Hematopoietic multipotent progenitor cell treated with erythropoietin and hydrocortisone succinate and interleukin-3 and kit ligand, for 17 days (in vitro differentiated cells): Measurements from ENCODE around the gene F9.
"Not testable (repeated sequence)": the region's sequence is repeated elsewhere in the genome, so short reads cannot be mapped to it uniquely, and the experiment has no call there.

Source experiments
- DNase-seq: peaks from one replicate; pipeline ENCODE4 v3.0.0-alpha.2; 2015; ENCODE audit warnings: low spot score

F9 gene

DNA sequence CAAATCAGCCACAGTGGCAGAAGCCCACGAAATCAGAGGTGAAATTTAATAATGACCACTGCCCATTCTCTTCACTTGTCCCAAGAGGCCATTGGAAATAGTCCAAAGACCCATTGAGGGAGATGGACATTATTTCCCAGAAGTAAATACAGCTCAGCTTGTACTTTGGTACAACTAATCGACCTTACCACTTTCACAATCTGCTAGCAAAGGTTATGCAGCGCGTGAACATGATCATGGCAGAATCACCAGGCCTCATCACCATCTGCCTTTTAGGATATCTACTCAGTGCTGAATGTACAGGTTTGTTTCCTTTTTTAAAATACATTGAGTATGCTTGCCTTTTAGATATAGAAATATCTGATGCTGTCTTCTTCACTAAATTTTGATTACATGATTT lies at the start of gene F9:
TSS of gene F9 (plus strand) at position 190 of the 400 bp plus-strand sequence. CDS start at position 216, 26 bp downstream.
- DNase-seq: no peak

DNA sequence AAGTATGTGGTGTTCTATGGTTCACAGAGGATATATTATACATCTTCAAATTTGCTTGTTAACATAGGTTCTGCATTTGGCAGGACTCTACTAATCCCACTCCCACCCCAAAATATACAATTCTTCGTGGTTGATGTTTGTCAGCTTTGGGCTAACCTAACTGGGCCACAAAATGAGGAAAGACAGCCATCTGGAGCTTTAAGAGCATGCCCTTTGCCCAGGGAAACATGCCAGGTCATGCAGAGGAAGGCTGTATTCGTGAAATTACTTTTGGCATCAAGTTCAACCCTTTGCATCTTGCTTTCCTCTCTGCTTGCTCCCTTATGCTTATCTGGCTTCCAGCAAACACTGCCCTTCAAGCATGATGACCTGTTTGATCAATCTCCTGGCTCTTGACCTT lies 46.8 kb upstream of the F9 start:
- DNase-seq: no peak

DNA sequence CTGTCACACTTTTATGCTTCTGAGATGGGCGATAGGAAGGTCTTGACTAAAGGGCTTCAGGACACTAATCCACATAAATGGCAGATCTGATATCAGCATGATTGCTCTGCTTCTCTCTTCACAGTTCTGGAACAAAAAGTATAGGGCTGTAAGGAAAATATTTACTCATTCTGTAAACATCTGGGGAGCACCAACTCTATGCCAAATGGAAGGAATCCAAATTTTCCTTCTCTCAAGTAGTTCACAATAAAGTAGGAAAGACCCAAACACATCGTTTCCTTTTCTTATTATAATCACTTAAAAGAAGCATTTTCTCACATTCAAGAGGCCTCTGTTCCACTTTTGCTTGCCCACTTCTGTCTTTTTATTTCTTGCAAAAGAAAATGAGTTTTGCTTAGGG lies 45.9 kb upstream of the F9 start:
- no peak for DNase-seq

DNA sequence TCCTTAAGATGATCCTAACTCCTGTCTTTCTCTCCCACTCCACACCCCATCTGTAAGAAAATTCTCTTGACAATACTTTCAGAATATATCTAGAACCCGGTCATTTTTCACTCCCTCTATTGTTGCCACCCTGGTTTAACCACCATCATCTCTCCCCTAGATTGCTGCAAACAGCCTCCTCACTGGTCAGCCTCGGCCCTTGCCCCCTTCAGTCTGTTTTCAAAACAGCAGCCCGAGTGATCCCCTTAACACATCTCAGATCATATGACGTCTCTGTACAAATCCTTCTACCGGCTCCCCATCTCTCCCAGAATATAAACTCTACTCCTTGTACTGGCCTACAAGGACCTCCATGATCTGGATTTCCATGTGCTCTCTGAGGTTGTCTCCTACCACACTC lies 35.2 kb upstream of the F9 start:
- DNase-seq: no peak

DNA sequence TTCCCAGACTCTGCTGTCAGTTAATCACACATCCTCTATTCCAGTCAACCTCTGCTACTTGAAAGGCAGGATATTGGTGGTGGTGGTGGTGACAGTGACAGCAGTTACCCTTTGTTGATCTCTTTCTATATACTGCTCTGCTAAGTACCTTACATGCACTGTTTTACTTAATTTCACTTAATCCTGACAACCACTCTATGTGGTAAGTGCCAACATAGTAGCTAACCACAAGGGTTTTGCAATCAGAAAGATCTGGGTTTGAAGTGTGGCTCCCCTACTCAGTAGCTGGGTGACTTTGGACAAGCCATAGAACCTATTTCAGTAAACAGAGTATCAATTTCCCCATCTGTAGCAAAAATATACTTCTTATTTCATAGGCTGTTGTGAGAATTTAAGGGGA lies 24.2 kb upstream of the F9 start:
- DNase-seq: no peak

DNA sequence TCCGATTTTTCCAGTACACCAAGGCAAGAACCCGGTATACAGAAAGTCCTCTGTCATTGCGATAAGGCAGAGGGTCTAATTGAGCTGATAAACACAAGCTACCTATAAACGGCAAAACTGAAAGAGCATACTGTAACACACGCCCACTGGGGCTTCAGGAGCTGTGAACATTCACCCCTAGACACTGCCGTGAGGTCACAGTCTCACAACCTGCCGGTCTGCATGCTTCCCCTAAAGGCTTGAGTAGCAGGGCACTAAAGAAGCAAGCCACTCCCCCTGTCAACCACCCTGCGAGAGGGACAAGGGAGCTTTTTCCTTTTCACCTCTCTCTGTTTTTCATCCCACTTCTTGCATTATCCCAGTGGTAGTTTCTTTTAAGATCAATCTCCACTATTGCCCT lies 22.4 kb upstream of the F9 start:
- no peak for DNase-seq

DNA sequence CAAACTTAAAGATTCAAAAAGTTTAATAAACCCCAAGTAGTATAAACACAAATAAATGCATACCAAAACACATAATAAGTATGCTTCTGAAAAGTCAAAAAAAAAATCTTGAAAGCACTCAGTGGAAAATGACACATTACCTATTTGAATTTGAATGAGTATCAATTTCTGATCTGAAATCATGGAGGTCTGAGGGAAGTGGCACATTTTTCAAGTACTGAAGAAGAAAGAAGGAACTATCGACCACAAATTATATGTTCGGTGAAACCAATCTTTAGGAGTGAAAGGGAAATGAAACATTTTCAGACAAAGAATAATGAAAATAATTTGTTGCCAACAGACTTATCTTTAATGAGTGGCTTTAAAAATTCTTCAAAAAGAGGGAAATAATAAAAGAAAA lies 12.1 kb upstream of the F9 start:
- no peak for DNase-seq

DNA sequence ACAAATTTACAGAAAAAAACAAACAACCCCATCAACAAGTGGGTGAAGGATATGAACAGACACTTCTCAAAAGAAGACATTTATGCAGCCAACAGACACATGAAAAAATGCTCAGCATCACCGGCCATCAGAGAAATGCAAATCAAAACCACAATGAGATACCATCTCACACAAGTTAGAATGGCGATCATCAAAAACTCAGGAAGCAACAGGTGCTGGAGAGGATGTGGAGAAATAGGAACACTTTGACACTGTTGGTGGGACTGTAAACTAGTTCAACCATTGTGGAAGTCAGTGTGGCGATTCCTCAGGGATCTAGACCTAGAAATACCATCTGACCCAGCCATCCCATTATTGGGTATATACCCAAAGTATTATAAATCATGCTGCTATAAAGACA lies 1.7 kb upstream of the F9 start:
- not testable (repeated sequence) for DNase-seq

DNA sequence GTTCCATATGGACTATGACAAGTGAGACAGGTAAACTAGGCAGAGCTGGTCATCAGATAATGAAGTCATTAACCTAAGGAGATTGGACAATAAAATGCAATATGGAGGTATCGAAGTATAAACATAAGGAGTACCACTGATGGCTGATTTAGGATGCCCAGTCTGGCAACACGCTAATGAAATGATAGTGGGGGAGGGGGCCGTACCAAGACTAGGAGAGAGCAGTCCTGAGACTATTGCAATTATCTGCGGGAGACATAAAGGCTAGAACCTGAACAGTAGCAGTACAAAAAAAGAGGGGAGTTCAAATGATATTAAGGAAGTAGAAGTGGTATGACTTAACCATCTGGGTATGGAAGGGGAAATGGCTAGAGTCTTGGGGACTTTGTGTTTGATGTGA lies 2.3 kb downstream of the F9 start:
- DNase-seq: no peak

DNA sequence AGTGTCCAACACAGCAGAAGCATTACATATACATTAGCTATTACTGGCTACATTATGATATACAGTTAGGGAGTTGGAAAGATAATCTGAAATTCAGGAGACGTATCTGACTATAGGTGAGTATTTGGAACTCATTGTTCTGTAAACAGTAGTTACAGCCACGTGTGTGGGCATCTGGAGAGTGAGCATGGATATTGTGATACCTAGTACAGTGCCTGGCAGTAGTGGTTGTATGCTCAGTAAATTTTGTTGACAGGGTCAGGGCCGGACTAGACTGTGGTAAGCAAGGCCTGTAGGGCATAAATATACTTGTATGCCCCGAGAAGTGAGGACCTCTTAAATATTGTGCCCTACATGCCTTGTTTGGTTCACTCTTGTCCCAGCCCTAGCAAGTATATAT lies 2.9 kb downstream of the F9 start:
- no peak for DNase-seq

DNA sequence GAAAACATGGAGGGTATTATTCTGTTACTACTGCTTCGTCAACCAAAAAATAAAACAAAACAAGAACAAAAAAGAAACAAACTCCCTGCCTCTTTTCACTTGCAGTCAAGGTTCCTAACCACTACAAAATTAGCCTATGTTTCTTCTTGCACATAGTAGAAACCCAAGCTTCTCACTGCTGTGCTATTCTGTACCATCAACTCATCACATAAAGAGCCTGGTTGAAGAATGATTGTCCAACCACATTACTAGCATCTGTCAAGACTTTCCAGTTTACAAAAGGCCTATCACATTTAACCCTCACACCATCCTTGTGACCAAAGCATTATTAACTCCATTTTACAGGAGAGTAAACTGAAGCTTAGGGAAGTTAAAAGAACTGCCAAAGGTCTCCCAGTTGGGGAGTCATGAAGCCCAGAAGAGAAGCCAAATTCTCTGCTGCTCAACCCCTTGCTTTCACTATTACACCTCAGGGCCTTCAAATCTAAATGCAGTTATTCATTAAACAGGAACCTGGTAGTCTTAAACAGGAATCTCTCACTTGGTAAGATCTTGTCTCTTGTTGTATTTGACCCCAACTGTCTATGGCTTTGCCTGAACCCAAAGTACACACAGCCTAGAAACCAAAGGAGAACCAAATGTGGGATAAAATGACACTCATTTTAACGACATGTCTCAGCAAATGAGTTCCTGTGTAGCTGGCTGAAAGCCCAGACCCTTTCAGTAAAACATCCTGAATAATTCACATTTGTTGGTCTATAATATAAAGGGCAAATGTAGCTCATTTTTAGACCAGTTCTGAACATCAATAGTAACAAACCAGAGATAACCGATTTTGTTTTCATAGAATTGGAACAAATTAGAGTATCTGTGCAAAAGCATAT lies 8.6 kb downstream of the F9 start:
- no peak for DNase-seq

DNA sequence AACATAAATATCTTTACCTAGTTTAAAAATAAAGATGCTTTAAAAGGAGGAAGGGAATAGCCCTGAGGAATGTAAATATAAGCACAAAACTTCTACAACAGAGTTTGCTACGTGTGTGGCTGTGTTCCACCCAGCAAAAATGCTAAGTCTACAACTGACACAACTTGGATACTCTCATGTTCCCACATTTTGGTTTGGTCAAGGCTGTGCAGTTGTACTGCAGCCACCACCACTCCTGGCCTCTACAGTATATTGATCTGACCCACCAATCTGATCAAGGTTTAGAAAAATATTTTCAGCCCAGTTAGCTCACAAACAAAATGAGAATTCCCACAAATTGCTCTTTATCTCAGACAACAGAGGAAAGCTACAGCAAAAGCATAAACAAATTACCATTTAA lies 12.1 kb downstream of the F9 start:
- no peak for DNase-seq

DNA sequence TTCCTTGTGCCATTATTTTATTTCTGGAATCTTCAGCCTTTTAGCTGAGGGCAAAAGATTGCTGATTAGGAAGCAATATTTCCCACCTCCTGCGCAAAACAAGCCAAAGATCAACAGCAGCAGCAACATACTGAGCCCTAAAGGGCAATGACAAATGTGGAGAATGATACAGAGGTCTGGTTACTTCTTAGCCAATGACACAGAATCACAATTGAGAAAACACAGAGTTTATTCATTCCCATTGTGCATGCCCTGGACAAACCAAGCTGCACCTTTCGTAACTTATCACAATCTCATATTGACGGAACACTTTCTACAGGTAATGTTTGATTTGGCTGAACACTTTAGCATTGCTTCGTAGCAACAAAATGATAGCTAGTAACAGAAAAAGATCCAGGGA lies 13.4 kb downstream of the F9 start:
- no peak for DNase-seq

DNA sequence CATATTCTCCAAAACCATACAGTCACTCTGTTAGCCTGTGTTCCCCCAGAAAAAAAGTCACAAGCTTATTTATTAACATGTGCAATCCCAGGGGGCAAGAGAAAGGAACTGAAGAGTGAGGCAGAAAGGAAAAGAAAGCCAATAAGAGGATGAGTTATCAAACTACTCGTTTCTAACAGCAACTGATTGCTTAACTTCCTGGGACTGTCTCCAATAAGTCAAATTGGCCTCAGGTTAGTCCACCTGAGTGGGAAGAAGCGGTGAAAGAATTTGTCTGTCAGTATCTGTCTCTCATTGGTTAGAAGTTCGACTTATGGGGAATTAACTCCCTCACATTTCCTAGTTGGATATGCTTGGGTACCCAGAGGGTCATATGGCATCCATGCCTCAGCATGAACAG lies 14.1 kb downstream of the F9 start:
- no peak for DNase-seq

DNA sequence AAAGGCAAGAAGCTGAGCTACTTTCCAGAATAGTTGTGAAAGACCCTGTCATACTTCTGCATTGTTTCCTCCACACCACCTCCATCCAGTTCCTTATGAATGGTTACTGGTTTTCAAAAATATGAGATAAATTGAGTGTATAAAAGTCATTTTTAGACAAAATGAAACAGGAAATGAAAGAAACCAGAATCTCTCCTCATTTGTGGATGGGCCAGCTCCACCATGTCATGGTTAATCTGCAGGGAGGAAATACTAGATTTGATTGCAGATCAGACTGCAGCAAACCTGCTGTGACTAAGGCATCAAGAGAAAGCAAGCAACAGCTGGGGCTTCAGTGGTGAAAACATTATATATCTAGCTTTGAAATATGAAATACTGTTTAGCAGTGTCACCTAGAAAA lies 23.8 kb downstream of the F9 start:
- no peak for DNase-seq

DNA sequence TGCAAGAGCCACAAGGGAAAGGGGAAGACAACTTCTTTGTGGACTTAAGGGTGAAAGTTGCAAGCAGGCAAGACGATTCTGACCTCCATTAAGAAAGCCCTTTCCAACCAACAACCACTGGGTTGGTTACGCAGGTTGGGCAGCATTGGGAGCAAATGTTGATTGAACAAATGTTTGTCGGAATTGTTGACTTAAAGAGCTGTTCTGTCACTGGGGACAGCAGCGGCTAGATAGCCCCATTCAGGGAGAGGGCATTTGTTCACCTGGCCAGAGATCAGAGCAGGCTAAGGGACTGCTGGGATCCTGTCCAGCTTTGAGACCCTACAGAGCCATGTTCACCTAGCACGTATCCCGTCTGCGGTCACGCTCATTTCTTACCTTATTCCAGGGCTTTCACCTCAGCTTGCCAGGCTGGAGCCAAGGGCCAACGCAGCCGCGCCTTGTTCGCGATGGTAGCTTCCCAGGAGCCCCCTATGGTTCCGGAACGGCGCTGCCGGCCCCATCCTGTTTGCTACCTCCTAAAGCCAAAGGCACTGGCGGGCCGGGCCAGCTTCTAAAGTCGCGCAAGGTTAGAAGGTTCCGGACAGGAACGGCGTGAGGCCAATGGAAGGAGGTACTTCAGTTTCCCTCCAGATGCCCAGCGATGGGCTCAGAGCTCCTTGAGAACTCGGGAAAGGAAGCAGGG lies 24.6 kb downstream of the F9 start:
- DNase-seq: no peak

DNA sequence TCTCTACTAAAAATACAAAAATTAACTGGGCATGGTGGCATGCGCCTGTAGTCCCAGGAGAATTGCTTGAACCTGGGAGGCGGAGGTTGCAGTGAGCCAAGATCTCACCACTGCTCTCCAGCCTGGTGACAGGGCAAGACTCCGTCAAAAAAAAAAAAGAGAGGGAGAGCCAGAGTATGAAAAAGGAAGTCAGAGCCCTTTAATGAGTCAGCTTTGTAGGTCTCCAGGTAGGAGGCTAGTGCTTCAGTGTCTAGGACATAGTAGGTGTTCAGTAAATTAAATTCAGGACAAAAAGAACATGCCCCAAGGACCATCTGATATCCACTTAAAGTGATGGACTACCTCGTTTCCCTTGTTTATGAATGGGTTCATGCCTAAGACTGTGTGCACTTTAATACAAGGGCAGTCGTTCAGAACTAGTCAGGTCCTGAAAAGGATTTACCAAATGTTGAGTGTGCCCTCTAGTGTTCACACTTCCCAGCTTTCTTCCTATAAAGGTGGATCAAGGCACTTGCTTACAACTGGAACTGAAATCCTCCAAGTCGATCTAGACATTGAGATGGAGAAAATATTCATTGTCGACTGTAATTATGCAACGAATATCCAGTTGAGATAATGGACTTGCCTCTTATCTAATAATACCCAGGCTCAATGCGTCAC lies 29.0 kb downstream of the F9 start:
- no peak for DNase-seq

DNA sequence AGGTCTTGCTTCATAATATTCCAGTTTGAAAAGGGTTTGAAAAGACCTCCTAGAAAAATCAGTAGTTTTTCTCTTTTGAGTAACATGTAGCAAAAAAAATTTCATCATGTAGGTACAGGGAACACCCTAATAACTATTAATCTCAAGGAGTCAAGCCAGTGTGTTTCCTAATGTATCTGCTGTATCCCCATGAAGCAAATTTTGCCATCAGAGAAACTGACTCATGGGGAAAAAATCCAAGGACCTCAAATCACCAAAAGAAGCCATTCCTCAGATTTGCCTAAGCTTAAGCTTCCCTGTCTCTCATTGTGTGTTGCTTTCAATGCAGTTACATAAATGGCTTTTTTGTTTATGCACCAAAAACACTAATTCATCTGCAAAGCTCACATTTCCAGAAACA lies 29.7 kb downstream of the F9 start:
- no peak for DNase-seq

DNA sequence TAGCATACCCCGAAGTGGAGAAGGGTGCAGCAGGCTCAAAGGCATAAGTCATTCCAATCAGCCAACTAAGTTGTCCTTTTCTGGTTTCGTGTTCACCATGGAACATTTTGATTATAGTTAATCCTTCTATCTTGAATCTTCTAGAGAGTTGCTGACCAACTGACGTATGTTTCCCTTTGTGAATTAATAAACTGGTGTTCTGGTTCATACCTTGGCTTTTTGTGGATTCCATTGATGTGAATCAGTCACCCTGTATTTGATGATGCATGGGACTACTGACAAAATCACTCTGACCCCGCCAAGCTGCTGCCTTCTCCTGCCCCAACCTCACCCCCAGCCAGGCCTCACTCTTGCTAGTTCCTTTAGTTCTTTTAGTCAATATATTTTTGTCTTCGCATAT lies 32.7 kb downstream of the F9 start:
- no peak for DNase-seq

DNA sequence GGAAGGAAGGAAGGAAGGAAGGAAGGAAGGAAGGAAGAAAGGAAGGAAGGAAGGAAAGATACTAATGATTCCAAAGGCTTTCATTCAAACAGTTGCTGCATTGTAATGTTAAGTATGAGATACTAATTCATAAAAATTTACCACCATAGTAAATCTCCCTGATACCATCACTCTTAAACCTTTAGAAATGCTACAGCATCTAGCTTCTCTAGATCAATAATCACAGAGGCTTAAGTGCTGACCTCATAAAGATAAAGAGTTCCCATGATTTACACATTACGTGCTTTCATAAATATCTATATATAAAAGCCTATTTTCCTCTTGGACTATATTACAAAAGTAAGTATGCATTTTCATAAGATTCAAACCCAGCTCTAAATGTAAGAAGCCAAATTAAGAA lies 36.4 kb downstream of the F9 start:
- DNase-seq: no peak

DNA sequence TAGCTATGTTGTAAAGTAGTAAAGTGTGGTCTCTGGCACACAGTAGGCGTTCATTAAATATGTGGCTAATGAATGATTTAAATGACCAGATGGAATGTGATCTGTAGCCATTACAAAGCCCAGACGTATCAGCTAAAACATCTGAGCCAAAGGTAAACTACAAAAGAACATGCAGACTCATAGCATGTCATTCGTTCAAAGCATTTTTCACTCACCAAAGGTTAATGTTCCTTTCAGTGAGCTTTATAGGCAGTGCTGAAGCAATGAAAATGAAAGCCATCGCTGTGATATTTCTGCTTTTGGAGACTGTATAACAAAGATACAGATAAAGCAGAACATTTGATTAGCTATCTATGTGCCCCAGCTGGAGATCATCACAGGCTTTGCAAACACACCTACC lies 50.5 kb downstream of the F9 start:
- no peak for DNase-seq

DNA sequence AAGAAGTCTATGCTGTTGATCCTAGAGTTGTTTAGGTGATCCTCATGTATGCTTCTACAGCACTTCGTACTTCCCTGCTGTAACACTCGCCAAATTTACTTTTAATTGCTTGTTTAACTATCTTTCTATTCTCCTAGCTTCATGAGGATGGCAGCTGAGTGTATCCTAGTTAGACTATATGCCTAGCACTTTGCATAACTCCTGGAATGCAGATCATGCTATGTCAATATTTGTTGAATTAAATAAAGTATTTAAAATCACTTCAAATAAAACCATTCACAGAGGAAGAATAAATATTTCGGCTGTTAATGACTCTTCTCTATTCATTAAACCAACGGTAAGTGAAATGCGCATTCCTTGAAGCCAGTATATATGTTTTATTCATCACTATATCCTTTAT lies 55.1 kb downstream of the F9 start:
- DNase-seq: no peak

DNA sequence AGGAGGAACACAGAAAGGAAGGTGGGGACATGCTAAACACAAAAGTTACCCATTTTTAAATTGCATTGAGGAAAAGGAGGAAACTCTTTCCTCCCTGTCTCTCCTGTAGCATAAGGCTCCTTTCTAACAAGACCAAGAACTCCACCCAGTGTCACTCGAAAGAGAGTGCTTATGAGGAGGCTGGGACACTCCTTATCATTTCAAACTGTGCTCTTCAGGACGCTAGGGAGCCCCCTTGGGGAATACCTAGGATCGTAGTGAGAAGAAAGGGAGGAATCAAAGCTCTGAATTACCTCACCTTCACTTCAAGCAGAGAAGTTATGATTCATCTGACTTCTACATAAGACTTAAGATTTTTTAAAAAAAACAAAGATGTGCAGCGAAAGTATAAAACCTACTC lies 65.5 kb downstream of the F9 start:
- no peak for DNase-seq
